Nephron (organoid): ENCODE results near the gene GREM2.

ENCODE experiments used
- H3K27ac Mint-ChIP-seq, 3 experiments: 2 replicates each; pipeline ENCODE4 v1.8.0; 2020; ENCODE audit warnings: mixed read lengths in 3 of 3, mild to moderate bottlenecking in 2 of 3, moderate library complexity in 1 of 3
- H3K27me3 Mint-ChIP-seq: 2 replicates; pipeline ENCODE4 v1.8.0; 2021; ENCODE audit warnings: low read depth, mild to moderate bottlenecking, moderate library complexity, mixed read lengths
- H3K36me3 Mint-ChIP-seq: 2 replicates; pipeline ENCODE4 v1.8.0; 2020; ENCODE audit warnings: low read depth, mixed read lengths
- H3K4me1 Mint-ChIP-seq: 2 replicates; pipeline ENCODE4 v1.8.0; 2020; ENCODE audit warnings: mixed read lengths
- H3K4me3 Mint-ChIP-seq, 3 experiments: 2 replicates each; pipeline ENCODE4 v1.8.0; 2020; ENCODE audit warnings: mild to moderate bottlenecking in 3 of 3, mixed read lengths in 3 of 3, moderate library complexity in 2 of 3
- H3K9me3 Mint-ChIP-seq: 2 replicates; pipeline ENCODE4 v1.8.0; 2020; ENCODE audit warnings: mixed read lengths
- TF ChIP-seq, protein P1 (sequence below), 3 experiments: fragments of 200-600 bp; sonication (generic); IDR thresholded peaks; one replicate each; pipeline ENCODE4 v1.5.0; 2021; ENCODE audit warnings: antibody characterized with exemption in 3 of 3; ENCODE audit not compliant: unreplicated experiment in 3 of 3

GREM2 gene

DNA sequence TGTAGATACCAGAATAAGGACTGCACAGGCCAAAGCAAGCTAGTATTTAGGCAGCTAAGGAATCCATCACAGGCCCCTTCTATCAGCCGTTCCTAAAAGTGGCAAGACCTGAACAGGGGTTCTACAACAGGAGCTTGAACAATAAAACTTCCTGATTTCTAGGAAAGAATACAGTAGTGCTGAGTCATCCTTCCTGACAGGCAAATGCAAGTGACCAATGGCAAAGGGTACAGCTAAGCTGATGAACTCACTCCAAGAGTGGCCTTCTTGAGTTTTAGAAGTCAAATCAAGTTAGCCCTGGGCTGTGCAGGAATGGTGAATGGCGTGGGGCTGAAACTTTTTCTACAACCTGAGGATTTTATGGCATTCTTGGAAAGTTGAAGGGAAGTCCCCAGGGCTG lies 112.9 kb downstream of the GREM2 start:
- H3K9me3 Mint-ChIP-seq: no peaks in the 10 kb centered on the region
- TF ChIP-seq, protein P1, sequence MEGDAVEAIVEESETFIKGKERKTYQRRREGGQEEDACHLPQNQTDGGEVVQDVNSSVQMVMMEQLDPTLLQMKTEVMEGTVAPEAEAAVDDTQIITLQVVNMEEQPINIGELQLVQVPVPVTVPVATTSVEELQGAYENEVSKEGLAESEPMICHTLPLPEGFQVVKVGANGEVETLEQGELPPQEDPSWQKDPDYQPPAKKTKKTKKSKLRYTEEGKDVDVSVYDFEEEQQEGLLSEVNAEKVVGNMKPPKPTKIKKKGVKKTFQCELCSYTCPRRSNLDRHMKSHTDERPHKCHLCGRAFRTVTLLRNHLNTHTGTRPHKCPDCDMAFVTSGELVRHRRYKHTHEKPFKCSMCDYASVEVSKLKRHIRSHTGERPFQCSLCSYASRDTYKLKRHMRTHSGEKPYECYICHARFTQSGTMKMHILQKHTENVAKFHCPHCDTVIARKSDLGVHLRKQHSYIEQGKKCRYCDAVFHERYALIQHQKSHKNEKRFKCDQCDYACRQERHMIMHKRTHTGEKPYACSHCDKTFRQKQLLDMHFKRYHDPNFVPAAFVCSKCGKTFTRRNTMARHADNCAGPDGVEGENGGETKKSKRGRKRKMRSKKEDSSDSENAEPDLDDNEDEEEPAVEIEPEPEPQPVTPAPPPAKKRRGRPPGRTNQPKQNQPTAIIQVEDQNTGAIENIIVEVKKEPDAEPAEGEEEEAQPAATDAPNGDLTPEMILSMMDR (IDR thresholded peaks at IDR 0.05; ENCODE audit: unreplicated experiment in 3 of 3): no peak
- H3K27me3 Mint-ChIP-seq: no peaks in the 10 kb centered on the region
- no peak overlapping the region for H3K4me3 Mint-ChIP-seq
- H3K36me3 Mint-ChIP-seq: no peaks in the 10 kb centered on the region
- no peaks in the 10 kb centered on the region for H3K4me1 Mint-ChIP-seq
- H3K27ac Mint-ChIP-seq: no peak overlapping the region

DNA sequence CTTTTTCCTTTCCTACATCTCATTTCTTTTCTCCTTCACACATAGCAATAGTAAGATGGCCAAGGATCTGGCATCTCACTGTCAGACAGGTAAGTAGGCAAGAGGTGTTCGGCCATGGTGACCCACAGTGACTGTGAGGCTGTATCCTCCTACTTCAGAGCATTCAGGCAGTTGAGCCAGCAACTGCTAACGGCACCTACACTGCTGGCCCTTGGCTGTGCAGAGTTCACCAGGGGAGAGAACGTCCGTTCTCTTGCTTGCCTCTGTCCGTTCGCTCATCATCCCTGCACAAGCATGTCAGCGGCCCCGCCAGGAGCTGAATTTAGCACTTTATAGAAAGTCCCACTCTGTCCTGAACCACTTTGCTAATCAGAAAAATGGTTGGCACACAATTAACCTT lies 113.6 kb downstream of the GREM2 start:
- Mint-ChIP-seq H3K4me1 (no peaks in the 10 kb centered on the region), H3K27ac (no peak overlapping the region), H3K9me3 (no peaks in the 10 kb centered on the region), H3K27me3 (no peaks in the 10 kb centered on the region), H3K4me3 (no peak overlapping the region), H3K36me3 (no peaks in the 10 kb centered on the region)
- TF ChIP-seq, protein P1 (IDR thresholded peaks at IDR 0.05; ENCODE audit: unreplicated experiment in 3 of 3): no peak

DNA sequence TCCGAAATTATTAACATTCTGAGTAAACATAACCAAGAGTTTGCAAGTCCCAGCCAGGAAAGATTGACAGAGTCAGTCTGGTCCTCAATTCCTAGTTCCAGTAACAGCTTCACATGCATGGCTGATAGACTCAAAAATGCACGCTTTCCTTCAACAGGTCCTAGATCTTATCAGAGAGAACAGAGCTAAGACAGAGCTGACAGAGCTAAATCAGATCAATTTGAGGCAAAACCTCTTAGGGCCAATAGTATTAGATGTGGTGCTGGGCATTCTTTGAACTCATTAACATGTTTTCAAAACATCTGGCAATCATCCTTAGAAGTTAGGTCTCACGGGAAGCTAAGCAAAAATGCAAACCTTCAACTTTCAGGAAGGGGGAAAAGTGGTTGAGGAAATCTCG lies 114.0 kb downstream of the GREM2 start:
- Mint-ChIP-seq H3K4me3 (no peak overlapping the region), H3K27ac (no peak overlapping the region), H3K9me3 (no peaks in the 10 kb centered on the region), H3K36me3 (no peaks in the 10 kb centered on the region), H3K4me1 (no peaks in the 10 kb centered on the region), H3K27me3 (no peaks in the 10 kb centered on the region)
- TF ChIP-seq, protein P1 (IDR thresholded peaks at IDR 0.05; ENCODE audit: unreplicated experiment in 3 of 3): no peak

DNA sequence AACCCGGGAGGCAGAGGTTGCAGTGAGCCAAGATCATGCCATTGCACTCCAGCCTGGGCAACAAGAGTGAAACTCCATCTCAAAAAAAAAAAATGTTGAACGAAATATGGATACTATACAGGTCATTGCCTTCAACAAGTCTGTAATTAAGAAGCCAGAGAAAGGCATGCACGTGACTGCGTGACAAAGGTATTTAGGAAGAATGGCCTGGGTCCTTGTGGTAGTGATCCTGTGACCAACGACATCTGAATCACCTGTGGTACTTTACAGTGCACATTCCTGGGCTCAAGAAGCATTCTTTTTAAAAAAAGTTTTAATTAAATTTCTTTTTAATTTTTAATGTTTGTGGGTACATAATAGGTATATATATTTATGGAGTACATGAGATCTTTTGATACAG lies 115.0 kb downstream of the GREM2 start:
- H3K27me3 Mint-ChIP-seq: peaks cover 3% of the 10 kb centered on the region
- H3K9me3 Mint-ChIP-seq: no peaks in the 10 kb centered on the region
- H3K36me3 Mint-ChIP-seq: no peaks in the 10 kb centered on the region
- TF ChIP-seq, protein P1 (IDR thresholded peaks at IDR 0.05; ENCODE audit: unreplicated experiment in 3 of 3): no peak
- no peak overlapping the region for H3K27ac Mint-ChIP-seq
- H3K4me1 Mint-ChIP-seq: peaks cover 4% of the 10 kb centered on the region
- H3K4me3 Mint-ChIP-seq: no peak overlapping the region

DNA sequence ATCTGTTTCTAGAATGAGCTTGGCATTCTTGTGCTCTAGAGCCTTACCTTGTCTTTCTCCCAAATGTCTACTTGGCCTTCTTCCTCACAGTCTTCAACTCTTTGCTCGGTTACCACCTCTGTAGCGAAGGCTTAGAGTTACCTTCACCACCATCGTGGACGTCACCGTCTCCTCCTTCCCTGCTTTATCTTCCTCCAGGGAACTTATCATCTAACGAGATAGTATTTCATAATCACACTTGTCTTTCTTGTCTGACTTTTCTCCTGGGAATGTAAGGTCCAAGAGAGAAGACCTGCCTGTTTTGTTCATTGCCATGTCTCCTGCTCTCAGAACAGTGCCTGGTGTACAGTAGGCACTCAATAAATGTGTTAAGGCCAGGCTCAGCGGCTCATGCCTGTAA lies 115.6 kb downstream of the GREM2 start:
- Mint-ChIP-seq H3K4me1 (peaks cover 7% of the 10 kb centered on the region), H3K27me3 (peaks cover 3% of the 10 kb centered on the region), H3K4me3 (no peak overlapping the region), H3K9me3 (no peaks in the 10 kb centered on the region), H3K36me3 (no peaks in the 10 kb centered on the region), H3K27ac (no peak overlapping the region)
- TF ChIP-seq, protein P1 (IDR thresholded peaks at IDR 0.05; ENCODE audit: unreplicated experiment in 3 of 3): no peak

DNA sequence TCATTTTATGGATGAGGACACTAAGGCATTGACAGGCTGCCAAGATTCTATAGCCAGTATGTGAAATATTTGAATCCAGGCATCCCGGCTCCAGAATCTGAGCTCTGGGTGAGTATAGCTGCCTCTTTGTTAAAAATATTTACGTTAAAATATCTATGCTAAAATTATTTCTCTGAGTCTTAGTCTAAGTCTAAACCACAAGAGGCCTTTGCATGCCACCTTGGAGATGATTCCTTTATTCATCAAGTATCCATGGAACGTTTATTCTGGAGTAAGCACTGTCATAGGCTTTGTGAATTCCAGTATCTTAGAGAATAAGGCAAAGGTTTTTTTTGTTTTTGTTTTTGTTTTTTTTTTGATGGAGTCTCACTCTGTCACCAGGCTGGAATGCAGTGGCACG lies 116.4 kb downstream of the GREM2 start:
- TF ChIP-seq, protein P1 (IDR thresholded peaks at IDR 0.05; ENCODE audit: unreplicated experiment in 3 of 3): no peak
- Mint-ChIP-seq H3K4me3 (no peak overlapping the region), H3K27me3 (peaks cover 3% of the 10 kb centered on the region), H3K27ac (no peak overlapping the region), H3K9me3 (no peaks in the 10 kb centered on the region), H3K4me1 (peaks cover 15% of the 10 kb centered on the region), H3K36me3 (no peaks in the 10 kb centered on the region)
